ENCODE results near the gene DGCR6L.

DNA sequence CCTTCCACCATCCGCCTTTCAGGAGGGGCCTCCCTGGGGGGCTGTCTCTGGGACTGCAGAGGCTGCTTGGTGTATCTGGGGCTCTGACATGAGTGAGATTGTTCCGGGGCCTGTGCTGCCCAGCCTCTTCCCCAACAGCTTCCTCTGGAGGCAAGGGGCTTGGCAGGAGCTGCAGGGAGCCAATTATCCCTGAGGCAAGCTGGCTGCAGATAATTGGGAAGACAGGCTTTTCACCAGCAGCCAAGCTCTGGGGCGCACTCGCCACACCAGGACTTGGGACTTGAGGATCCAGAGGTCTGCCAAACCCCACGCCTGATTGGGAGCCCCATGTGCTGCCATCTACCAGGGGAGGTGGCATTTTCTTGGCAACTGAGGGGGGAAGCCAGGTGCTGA lies 36.2 kb downstream of the DGCR6L start:
- no peak for TF ChIP-seq CTCF (IDR thresholded peaks at IDR 0.05)
- TF ChIP-seq POLR2A (IDR thresholded peaks at IDR 0.05) = no peak

All from uterus (tissue), 2 donors.